MCF 10A (cell line): ENCODE measurements around the gene FRA10AC1. TPM values are rescaled to one million over a fixed set of nuclear protein-coding genes. Genes with fewer than 3 reads are reported as not detected.
A peak's percentile ranks its signal among the peaks of the same experiment; 100 is the strongest.

Experiments
- BruUV-seq: library from RNA; stranded (reverse); fragments of 400-500 nt; replicated peaks from 2 replicates; lab custom pipeline; 2021; lab: Mats Ljungman, UMichigan
- CTCF ChIA-PET: fragments of 300-600 bp; sonication (Branson Sonifier 250); formaldehyde crosslinking; extraction: SDS; loops from one replicate; lab custom pipeline; 2021; ENCODE audit warnings: antibody characterized with exemption, inconsistent platforms; lab: Yijun Ruan, JAX
- POLR2A ChIA-PET: fragments of 300-600, 350-650 bp; sonication (Branson Sonifier 250); formaldehyde crosslinking; extraction: SDS; loops from one replicate; lab custom pipeline; 2020; ENCODE audit warnings: antibody characterized with exemption, inconsistent platforms; lab: Yijun Ruan, JAX
- DNase-seq: peaks from one replicate; pipeline ENCODE4 v3.0.0-alpha.2; 2018; ENCODE audit not compliant: unreplicated experiment
- H3K27ac Mint-ChIP-seq: one replicate; pipeline ENCODE4 v1.8.0; 2022; ENCODE audit warnings: mild to moderate bottlenecking, low read depth, mixed read lengths; ENCODE audit not compliant: unreplicated experiment
- H3K27me3 Mint-ChIP-seq: one replicate; pipeline ENCODE4 v1.8.0; 2022; ENCODE audit warnings: mixed read lengths; ENCODE audit not compliant: insufficient read depth, unreplicated experiment
- H3K36me3 Mint-ChIP-seq: one replicate; pipeline ENCODE4 v1.8.0; 2022; ENCODE audit warnings: mild to moderate bottlenecking, moderate library complexity, mixed read lengths; ENCODE audit not compliant: insufficient read depth, unreplicated experiment
- H3K4me1 Mint-ChIP-seq: one replicate; pipeline ENCODE4 v1.8.0; 2022; ENCODE audit warnings: mixed read lengths; ENCODE audit not compliant: insufficient read depth, unreplicated experiment
- H3K4me3 Mint-ChIP-seq: one replicate; pipeline ENCODE4 v1.8.0; 2022; ENCODE audit warnings: mild to moderate bottlenecking, moderate library complexity, mixed read lengths; ENCODE audit not compliant: unreplicated experiment
- H3K9me3 Mint-ChIP-seq: one replicate; pipeline ENCODE4 v1.8.0; 2022; ENCODE audit warnings: mixed read lengths; ENCODE audit not compliant: unreplicated experiment
- CTCF ChIP-seq: fragments of 200-600 bp; IDR thresholded peaks from one replicate; pipeline ENCODE4 v1.8.0; 2022; ENCODE audit warnings: antibody characterized with exemption, mild to moderate bottlenecking; ENCODE audit not compliant: unreplicated experiment
- intact Hi-C: fragments of 100-400 bp; cut with micrococcal nuclease; formaldehyde crosslinking; loops from 2 replicates; pipeline ENCODE4 v1.14.1; 2022
- total RNA-seq: library from RNA; stranded (reverse); gene quantifications from 2 replicates; pipeline ENCODE4 v1.2.3, GENCODE V29; 2022

The FRA10AC1 gene
- total RNA-seq, 1 experiment from 2014 or later: 25.1 TPM

- peaks cover 76% of the 10 kb centered on the region for H3K36me3 Mint-ChIP-seq
- no peak overlapping the region for H3K4me3 Mint-ChIP-seq
- DNase-seq: no peak
- H3K9me3 Mint-ChIP-seq: no peaks in the 10 kb centered on the region
- intact Hi-C loops: no loop called here
- no peaks in the 10 kb centered on the region for H3K27me3 Mint-ChIP-seq
- peaks cover 6% of the 10 kb centered on the region for H3K4me1 Mint-ChIP-seq
- BruUV-seq: no TSS peak
- H3K27ac Mint-ChIP-seq: no peak overlapping the region
- POLR2A ChIA-PET: no interaction called here
- TF ChIP-seq CTCF: no peak
- CTCF ChIA-PET: interaction anchor here (0.7 to 1.0 kb wide), 3 partner anchors 17 to 316 kb away, joined by 3 to 7 read pairs (median 5); no protein-coding TSS in a partner anchor
Measured at GRCh38 chr10:93695740-93696139, 6.7 kb downstream of the FRA10AC1 start.

DNA sequence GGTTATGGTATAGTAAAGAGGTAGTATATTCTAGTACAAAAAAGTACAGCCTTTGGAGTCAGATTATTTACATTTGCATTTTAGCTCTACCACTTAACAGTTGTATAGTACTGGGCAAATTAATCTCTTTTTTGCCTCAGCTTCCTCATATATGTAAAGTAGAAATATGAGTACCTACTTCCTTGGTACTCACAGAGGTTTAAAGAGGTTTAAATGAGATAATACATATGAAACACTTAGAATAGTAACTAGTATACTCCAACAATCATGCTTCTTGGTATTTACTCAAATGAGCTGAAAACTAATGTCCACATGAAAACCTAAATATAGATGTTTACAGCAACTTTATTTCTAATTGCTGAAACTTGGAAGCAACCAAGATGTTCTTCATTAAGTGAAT lies 14.7 kb downstream of the FRA10AC1 start:
- no peak for DNase-seq
- Mint-ChIP-seq H3K27me3 (no peaks in the 10 kb centered on the region), H3K36me3 (peaks cover 60% of the 10 kb centered on the region), H3K4me3 (no peak overlapping the region), H3K9me3 (no peaks in the 10 kb centered on the region), H3K27ac (no peak overlapping the region), H3K4me1 (no peaks in the 10 kb centered on the region)
- intact Hi-C loops: no loop called here
- ChIA-PET POLR2A (no interaction called here), CTCF (interaction anchor here (0.6 to 2.0 kb wide), 5 partner anchors 14 to 137 kb away, joined by 3 to 9 read pairs (median 4); partner anchors contain the start of gene FRA10AC1)
- BruUV-seq: no TSS peak
- no peak for TF ChIP-seq CTCF

DNA sequence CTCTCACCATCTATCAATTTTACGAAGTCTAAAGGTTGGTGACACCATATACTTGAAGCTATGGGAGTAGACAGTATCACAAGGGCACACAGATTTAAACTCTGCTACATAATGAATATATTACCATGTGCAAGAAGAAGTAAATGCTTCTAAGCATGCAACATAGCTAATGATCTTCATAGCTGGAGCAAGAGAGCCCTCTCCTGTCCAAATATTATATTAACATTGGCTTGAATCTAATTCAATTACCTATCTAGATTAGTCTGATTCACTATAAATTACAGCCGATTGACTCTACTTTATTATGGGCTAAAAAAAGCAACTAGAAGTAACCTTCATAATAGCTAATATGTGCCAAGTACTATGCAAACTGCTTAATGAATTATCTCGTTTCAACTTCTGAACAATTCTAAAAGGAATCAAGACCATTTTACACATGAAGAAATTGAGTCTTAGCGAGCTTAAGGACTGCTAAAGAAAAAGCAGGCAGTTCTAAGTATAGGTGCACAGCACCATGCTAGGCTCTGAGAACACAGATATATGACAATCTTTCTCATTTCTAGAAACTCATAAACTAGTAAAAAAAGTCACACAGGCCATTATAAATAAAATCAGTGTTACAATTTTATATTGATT lies 21.9 kb downstream of the FRA10AC1 start:
- POLR2A ChIA-PET: interaction anchor here (0.6 kb wide), 1 partner anchor 140 kb away, joined by 3 read pairs; no protein-coding TSS in a partner anchor
- DNase-seq: peak; percentile 55
- BruUV-seq: no TSS peak

More for the DNA sequence above, 21.9 kb downstream of the FRA10AC1 start:
- CTCF ChIA-PET: interaction anchor here (0.5 to 6.0 kb wide), 23 partner anchors 8 to 835 kb away, joined by 3 to 84 read pairs (median 4); partner anchors contain the start of gene FRA10AC1
- no peaks in the 10 kb centered on the region for H3K27me3 Mint-ChIP-seq
- peak; percentile 60 for TF ChIP-seq CTCF
- no peaks in the 10 kb centered on the region for H3K9me3 Mint-ChIP-seq
- no peak overlapping the region for H3K4me3 Mint-ChIP-seq
- no peaks in the 10 kb centered on the region for H3K4me1 Mint-ChIP-seq
- H3K36me3 Mint-ChIP-seq: peaks cover 49% of the 10 kb centered on the region
- intact Hi-C loops: loop anchor here (1.0 to 5.0 kb wide), 2 partner anchors 125 to 303 kb away; no protein-coding TSS in a partner anchor
- H3K27ac Mint-ChIP-seq: no peak overlapping the region
